AG04450 (cell line): Measurements from ENCODE around the gene UNC5CL. TPM values are rescaled to one million over a fixed set of nuclear protein-coding genes. Genes with fewer than 3 reads are reported as not detected.

Experiments
- CTCF ChIA-PET: fragments of 300-600, 350-600 bp; formaldehyde crosslinking; extraction: SDS; loops from one replicate; lab custom pipeline; 2022; ENCODE audit warnings: antibody characterized with exemption, inconsistent platforms; lab: Charles Lee
- POLR2A ChIA-PET: fragments of 350-600 bp; formaldehyde crosslinking; extraction: SDS; loops from one replicate; lab custom pipeline; 2021; ENCODE audit warnings: antibody characterized with exemption, inconsistent platforms; lab: Yijun Ruan, JAX
- DNase-seq: peaks from one replicate; pipeline ENCODE4 v3.0.0-alpha.2; 2011; ENCODE audit warnings: low read depth, low spot score
- H3K27ac ChIP-seq: one replicate; pipeline ENCODE4 v1.5.1; 2012; ENCODE audit warnings: low read depth, low read length, control low read depth
- H3K27me3 ChIP-seq: one replicate; pipeline ENCODE4 v1.6.0; 2012; ENCODE audit warnings: low read length; ENCODE audit not compliant: control insufficient read depth, insufficient read depth
- H3K4me3 ChIP-seq: 2 replicates; pipeline ENCODE4 v1.5.1; 2011; ENCODE audit warnings: mild to moderate bottlenecking, low read depth, low read length, control low read depth
- H3K9me3 ChIP-seq: 2 replicates; pipeline ENCODE4 v1.5.1; 2012; ENCODE audit warnings: low read length; ENCODE audit not compliant: control insufficient read depth, insufficient read depth
- polyA plus RNA-seq: library from polyadenylated mRNA; depleted of rRNA; stranded (reverse); fragments of >200 nt; gene quantifications from 2 replicates; pipeline ENCODE4 v1.2.3, GENCODE V29; 2011
- TF ChIP-seq, protein P1 (sequence below): IDR thresholded peaks from 2 replicates; pipeline ENCODE4 v1.5.1; 2011; ENCODE audit warnings: low read depth, low read length, control low read depth, inconsistent platforms

Gene UNC5CL
- polyA plus RNA-seq, 1 experiment, result 0.02 TPM

DNA sequence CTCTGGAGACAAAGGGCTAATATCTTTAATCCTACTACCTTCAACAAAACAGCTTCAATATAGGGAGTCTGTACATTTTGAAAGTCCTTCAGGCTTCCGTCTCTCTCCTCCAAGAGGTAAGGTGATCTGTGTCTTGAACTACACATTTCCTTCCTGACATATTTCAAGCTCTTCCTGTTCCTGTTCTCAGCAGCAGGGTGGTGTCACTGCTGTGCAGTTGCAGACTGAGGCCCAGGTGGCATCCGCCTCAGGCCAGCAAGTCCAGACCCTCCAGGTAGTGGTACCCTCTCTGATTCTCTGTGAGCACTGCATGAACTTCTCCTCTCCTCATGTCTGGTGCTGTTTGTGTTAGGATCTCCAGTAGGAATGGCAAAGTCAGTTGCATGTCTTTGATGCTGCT lies 41.6 kb upstream of the UNC5CL start:
- Histone ChIP-seq H3K9me3 (no peaks in the 10 kb centered on the region), H3K4me3 (no peak overlapping the region), H3K27me3 (no peaks in the 10 kb centered on the region), H3K27ac (no peak overlapping the region)
- ChIA-PET POLR2A (no interaction called here), CTCF (interaction anchor here (0.7 to 1.7 kb wide), 2 partner anchors 12 to 287 kb away, joined by 4 to 7 read pairs; no protein-coding TSS in a partner anchor)
- DNase-seq, result no peak
- TF ChIP-seq, protein P1, sequence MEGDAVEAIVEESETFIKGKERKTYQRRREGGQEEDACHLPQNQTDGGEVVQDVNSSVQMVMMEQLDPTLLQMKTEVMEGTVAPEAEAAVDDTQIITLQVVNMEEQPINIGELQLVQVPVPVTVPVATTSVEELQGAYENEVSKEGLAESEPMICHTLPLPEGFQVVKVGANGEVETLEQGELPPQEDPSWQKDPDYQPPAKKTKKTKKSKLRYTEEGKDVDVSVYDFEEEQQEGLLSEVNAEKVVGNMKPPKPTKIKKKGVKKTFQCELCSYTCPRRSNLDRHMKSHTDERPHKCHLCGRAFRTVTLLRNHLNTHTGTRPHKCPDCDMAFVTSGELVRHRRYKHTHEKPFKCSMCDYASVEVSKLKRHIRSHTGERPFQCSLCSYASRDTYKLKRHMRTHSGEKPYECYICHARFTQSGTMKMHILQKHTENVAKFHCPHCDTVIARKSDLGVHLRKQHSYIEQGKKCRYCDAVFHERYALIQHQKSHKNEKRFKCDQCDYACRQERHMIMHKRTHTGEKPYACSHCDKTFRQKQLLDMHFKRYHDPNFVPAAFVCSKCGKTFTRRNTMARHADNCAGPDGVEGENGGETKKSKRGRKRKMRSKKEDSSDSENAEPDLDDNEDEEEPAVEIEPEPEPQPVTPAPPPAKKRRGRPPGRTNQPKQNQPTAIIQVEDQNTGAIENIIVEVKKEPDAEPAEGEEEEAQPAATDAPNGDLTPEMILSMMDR, result no peak

DNA sequence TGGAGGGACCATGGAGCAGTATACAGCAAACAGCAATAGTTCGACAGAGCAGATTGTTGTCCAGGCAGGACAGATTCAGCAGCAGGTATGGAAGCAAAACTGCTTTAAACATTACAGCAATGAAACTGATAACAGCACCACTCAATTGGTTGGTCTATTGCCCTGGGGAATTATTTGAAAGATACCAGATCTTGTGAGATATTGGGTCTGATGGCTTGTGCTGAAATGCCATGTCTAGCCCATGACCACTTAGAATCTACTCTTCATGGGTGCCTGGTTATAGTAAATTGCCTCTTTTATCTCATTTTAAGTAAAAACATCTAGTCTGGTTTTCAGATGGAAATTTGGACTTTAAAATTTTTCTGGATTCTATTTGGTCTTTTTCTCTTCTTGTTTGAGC lies 40.1 kb upstream of the UNC5CL start:
- ChIA-PET POLR2A (no interaction called here), CTCF (interaction anchor here (1.1 to 2.4 kb wide), 3 partner anchors 11 to 102 kb away, joined by 3 to 7 read pairs (median 5); no protein-coding TSS in a partner anchor)
- no peaks in the 10 kb centered on the region for H3K9me3 ChIP-seq
- no peaks in the 10 kb centered on the region for H3K27me3 ChIP-seq
- H3K4me3 ChIP-seq, result no peak overlapping the region
- TF ChIP-seq, protein P1, result no peak
- H3K27ac ChIP-seq, result no peak overlapping the region
- DNase-seq, result no peak

- POLR2A ChIA-PET, result no interaction called here
- Histone ChIP-seq H3K27me3 (no peaks in the 10 kb centered on the region), H3K27ac (no peak overlapping the region), H3K9me3 (no peaks in the 10 kb centered on the region), H3K4me3 (no peak overlapping the region)
- TF ChIP-seq, protein P1, result no peak
- CTCF ChIA-PET, result interaction anchor here (2.4 to 2.6 kb wide), 2 partner anchors 14 to 103 kb away, joined by 5 to 9 read pairs; no protein-coding TSS in a partner anchor
- DNase-seq, result no peak
Observed at GRCh38 chr6:41078101-41078500, 39.1 kb upstream of the UNC5CL start.

DNA sequence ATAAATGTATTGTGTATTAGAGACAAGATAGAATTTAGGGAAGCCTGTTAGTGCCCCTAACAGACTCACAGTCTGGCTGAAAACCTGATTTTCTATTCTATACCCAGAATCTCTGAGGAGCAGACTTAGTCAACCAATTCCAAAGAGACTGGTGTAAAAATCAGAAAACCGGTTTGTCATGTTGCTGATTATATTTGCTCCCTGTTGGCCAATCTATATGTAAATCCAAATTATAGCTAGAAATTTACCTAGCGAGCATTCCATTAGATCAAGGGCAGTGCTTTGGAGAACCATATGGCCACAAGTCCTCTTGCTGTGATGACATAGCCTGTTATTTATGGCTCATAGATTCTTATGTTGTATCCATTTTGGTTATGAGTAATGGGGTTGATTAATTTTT lies 38.5 kb upstream of the UNC5CL start:
- CTCF ChIA-PET, result interaction anchor here (1.7 to 2.6 kb wide), 3 partner anchors 15 to 105 kb away, joined by 4 to 9 read pairs (median 5); no protein-coding TSS in a partner anchor
- Histone ChIP-seq H3K9me3 (no peaks in the 10 kb centered on the region), H3K27ac (no peak overlapping the region), H3K27me3 (no peaks in the 10 kb centered on the region), H3K4me3 (no peak overlapping the region)
- POLR2A ChIA-PET, result no interaction called here
- no peak for DNase-seq
- TF ChIP-seq, protein P1, result no peak

GRCh38 chr6:41075651-41076626 lies 36.9 kb upstream of the UNC5CL start:
- no peak overlapping the region for H3K27ac ChIP-seq

More at GRCh38 chr6:41075651-41076626, 36.9 kb upstream of the UNC5CL start:
- CTCF ChIA-PET, result interaction anchor here (0.9 to 2.6 kb wide), 8 partner anchors 9 to 243 kb away, joined by 3 to 9 read pairs (median 4); no protein-coding TSS in a partner anchor
- no peaks in the 10 kb centered on the region for H3K9me3 ChIP-seq
- H3K27me3 ChIP-seq, result no peaks in the 10 kb centered on the region
- POLR2A ChIA-PET, result no interaction called here
- no peak overlapping the region for H3K4me3 ChIP-seq
- no peak for DNase-seq
- TF ChIP-seq, protein P1, result no peak
